HG02763 (cell line): ENCODE results near the gene SCG5.

Source experiments
- ATAC-seq: cut with Tn5 transposase; IDR thresholded peaks from one replicate; pipeline ENCODE4 v1.9.1; 2021; ENCODE audit warnings: mild to moderate bottlenecking, moderate library complexity; ENCODE audit not compliant: unreplicated experiment

The SCG5 gene

GRCh38 chr15:32718821-32719716 is 77.6 kb downstream of the SCG5 start:
- ATAC-seq: no peak

- ATAC-seq: no peak
These were observed 80.1 kb downstream of the SCG5 start for GRCh38 chr15:32721596-32721995.

GRCh38 chr15:32722136-32722535 is 80.6 kb downstream of the SCG5 start:
- ATAC-seq: no peak

GRCh38 chr15:32723171-32723948 is 81.8 kb downstream of the SCG5 start:
- peak; percentile 82 for ATAC-seq

GRCh38 chr15:32729700-32730395 is 88.3 kb downstream of the SCG5 start:
- no peak for ATAC-seq

GRCh38 chr15:32730677-32731654 is 89.5 kb downstream of the SCG5 start:
- no peak for ATAC-seq

GRCh38 chr15:32732574-32733157 is 91.2 kb downstream of the SCG5 start:
- ATAC-seq: no peak

- no peak for ATAC-seq
These were observed 91.8 kb downstream of the SCG5 start for GRCh38 chr15:32733281-32733680.

- ATAC-seq: no peak
These were observed 94.6 kb downstream of the SCG5 start for GRCh38 chr15:32735989-32736700.

GRCh38 chr15:32736701-32737061 is 95.2 kb downstream of the SCG5 start:
- ATAC-seq: no peak

- ATAC-seq: no peak
These were observed 95.8 kb downstream of the SCG5 start for GRCh38 chr15:32737304-32737703.

GRCh38 chr15:32738666-32739065 is 97.2 kb downstream of the SCG5 start:
- ATAC-seq: no peak

GRCh38 chr15:32739522-32740063 is 98.1 kb downstream of the SCG5 start:
- ATAC-seq: no peak

GRCh38 chr15:32743411-32744140 is 102.1 kb downstream of the SCG5 start:
- ATAC-seq: no peak

GRCh38 chr15:32746116-32746857 is 104.8 kb downstream of the SCG5 start:
- no peak for ATAC-seq
